Mesenchymal stem cell (in vitro differentiated cells and primary cell): Measurements from ENCODE around the gene SENP5.
"Not testable (repeated sequence)": the region's sequence is repeated elsewhere in the genome, so short reads cannot be mapped to it uniquely, and the experiment has no call there.

Experiments used
- DNase-seq: peaks from one replicate; pipeline ENCODE4 v3.0.0-alpha.2; 2013
- H2AFZ ChIP-seq: one replicate; pipeline ENCODE4 v1.6.1; 2013; ENCODE audit warnings: low read depth, mild to moderate bottlenecking, control low read depth, inconsistent platforms, low read length, moderate library complexity
- H2AK5ac ChIP-seq: 2 replicates; pipeline ENCODE4 v1.6.1; 2013; ENCODE audit warnings: low read length, moderate library complexity, mild to moderate bottlenecking, inconsistent platforms; ENCODE audit not compliant: severe bottlenecking
- H2BK120ac ChIP-seq: one replicate; pipeline ENCODE4 v1.6.1; 2013; ENCODE audit warnings: low read depth, mild to moderate bottlenecking, inconsistent platforms, low read length, moderate library complexity
- H2BK12ac ChIP-seq, 2 experiments: one replicate each; pipeline ENCODE4 v1.6.1; 2013; ENCODE audit warnings: inconsistent platforms in 2 of 2, low read length in 2 of 2, mild to moderate bottlenecking in 2 of 2, moderate library complexity in 2 of 2, control low read depth in 1 of 2
- H2BK15ac ChIP-seq: one replicate; pipeline ENCODE4 v1.6.1; 2013; ENCODE audit warnings: mild to moderate bottlenecking, low read depth, inconsistent platforms; ENCODE audit not compliant: poor library complexity, severe bottlenecking
- H2BK5ac ChIP-seq: 2 replicates; pipeline ENCODE4 v1.6.1; 2013; ENCODE audit warnings: low read depth, mild to moderate bottlenecking, low read length, control low read depth, inconsistent platforms; ENCODE audit not compliant: poor library complexity, severe bottlenecking
- H3K14ac ChIP-seq, 2 experiments: one replicate each; pipeline ENCODE4 v1.6.1; 2013; ENCODE audit warnings: inconsistent platforms in 2 of 2, low read length in 2 of 2, control low read depth in 1 of 2, mild to moderate bottlenecking in 1 of 2, moderate library complexity in 1 of 2
- H3K18ac ChIP-seq, 2 experiments: one replicate each; pipeline ENCODE4 v1.6.1; 2013; ENCODE audit warnings: inconsistent platforms in 2 of 2, low read length in 2 of 2, control low read depth in 1 of 2, low read depth in 1 of 2, mild to moderate bottlenecking in 1 of 2
- H3K23ac ChIP-seq, 2 experiments: one replicate each; pipeline ENCODE4 v1.6.1; 2013; ENCODE audit warnings: inconsistent platforms in 2 of 2, low read length in 2 of 2, mild to moderate bottlenecking in 2 of 2, moderate library complexity in 2 of 2, control low read depth in 1 of 2
- H3K27ac ChIP-seq: 2 replicates; pipeline ENCODE4 v1.5.1; 2013; ENCODE audit warnings: mild to moderate bottlenecking, moderate library complexity, low read length, control low read depth, inconsistent platforms; ENCODE audit not compliant: poor library complexity, severe bottlenecking
- H3K27me3 ChIP-seq, 2 experiments: 2 replicates each; pipeline versions ENCODE4 v1.6.1 to v1.7.0; 2013; ENCODE audit warnings: low read length in 2 of 2, mild to moderate bottlenecking in 2 of 2, moderate library complexity in 2 of 2, control low read depth in 1 of 2, inconsistent platforms in 1 of 2; ENCODE audit not compliant: control insufficient read depth in 1 of 2, insufficient read depth in 1 of 2
- H3K36me3 ChIP-seq, 2 experiments: 2 replicates each; pipeline versions ENCODE4 v1.6.1 to v1.7.0; 2013; ENCODE audit warnings: low read length in 2 of 2, control low read depth in 1 of 2, inconsistent platforms in 1 of 2, low read depth in 1 of 2, mild to moderate bottlenecking in 1 of 2; ENCODE audit not compliant: insufficient read depth in 2 of 2, control insufficient read depth in 1 of 2
- H3K4ac ChIP-seq, 2 experiments: one replicate each; pipeline ENCODE4 v1.6.1; 2013; ENCODE audit warnings: inconsistent platforms in 2 of 2, low read length in 2 of 2, mild to moderate bottlenecking in 2 of 2, moderate library complexity in 2 of 2, control low read depth in 1 of 2, low read depth in 1 of 2
- H3K4me1 ChIP-seq: 2 replicates; pipeline ENCODE4 v1.6.1; 2013; ENCODE audit warnings: low read depth, low read length, control low read depth; ENCODE audit not compliant: control insufficient read depth, insufficient read depth
- H3K4me2 ChIP-seq: 2 replicates; pipeline ENCODE4 v1.6.1; 2013; ENCODE audit warnings: low read length, mild to moderate bottlenecking, inconsistent platforms; ENCODE audit not compliant: poor library complexity, severe bottlenecking
- H3K4me3 ChIP-seq, 2 experiments: 2 replicates each; pipeline versions ENCODE4 v1.5.1 to v1.7.0; 2013; ENCODE audit warnings: low read length in 2 of 2, mild to moderate bottlenecking in 2 of 2, control low read depth in 1 of 2, low read depth in 1 of 2; ENCODE audit not compliant: insufficient read depth in 1 of 2
- H3K79me1 ChIP-seq: replicated peaks from 2 replicates; pipeline ENCODE4 v1.6.1; 2013; ENCODE audit warnings: mild to moderate bottlenecking, control low read depth, low read length, inconsistent platforms; ENCODE audit not compliant: poor library complexity, severe bottlenecking
- H3K9ac ChIP-seq: 2 replicates; pipeline ENCODE4 v1.7.0; 2013; ENCODE audit warnings: mild to moderate bottlenecking, low read length, moderate library complexity
- H3K9me3 ChIP-seq: 2 replicates; pipeline ENCODE4 v1.7.0; 2013; ENCODE audit warnings: mild to moderate bottlenecking, low read length; ENCODE audit not compliant: control insufficient read depth
- H4K8ac ChIP-seq: one replicate; pipeline ENCODE4 v1.6.1; 2013; ENCODE audit warnings: inconsistent platforms, mild to moderate bottlenecking, low read length, moderate library complexity
- H4K91ac ChIP-seq: one replicate; pipeline ENCODE4 v1.6.1; 2013; ENCODE audit warnings: mild to moderate bottlenecking, low read length, inconsistent platforms
- WGBS: methylation state at CpG from one replicate; pipeline ENCODE4 v1.1.7; 2013; ENCODE audit warnings: mixed read lengths; 5-methylcytosine and 5-hydroxymethylcytosine counted together

The SENP5 gene

DNA sequence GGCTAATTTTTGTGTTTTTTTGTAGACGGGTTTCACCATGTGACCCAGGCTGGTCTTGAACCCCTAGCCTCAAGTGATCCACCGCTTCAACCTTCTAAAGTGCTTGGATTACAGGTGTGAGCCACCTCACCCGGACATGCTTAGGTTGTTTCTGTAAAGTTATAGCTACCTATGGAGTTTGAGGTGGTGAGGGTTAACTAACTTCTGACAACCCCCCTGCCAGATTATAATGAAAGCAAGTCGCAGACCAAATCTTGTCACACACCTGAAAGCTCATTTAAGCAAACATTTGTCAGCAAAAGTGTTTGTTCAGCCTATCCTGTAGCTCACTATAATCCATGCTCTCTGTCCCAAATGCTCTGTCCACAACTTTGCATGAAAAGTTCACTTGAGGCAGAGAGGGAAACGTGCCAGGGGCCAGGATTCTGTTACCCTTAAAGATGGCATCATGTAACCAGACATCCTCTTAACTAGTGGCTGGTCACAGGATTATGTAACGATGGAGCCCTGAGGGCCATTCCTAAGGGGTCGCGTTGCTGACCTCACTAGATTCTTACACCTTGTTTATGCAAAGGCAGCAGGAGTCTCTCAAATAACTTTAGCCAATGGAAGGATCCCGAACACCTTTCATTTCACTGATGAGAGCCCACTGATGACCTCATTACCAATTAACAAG is 24.1 kb upstream of the SENP5 start:
- H2BK15ac ChIP-seq = no peak overlapping the region
- H3K4me2 ChIP-seq = no peak overlapping the region
- H4K91ac ChIP-seq = no peak overlapping the region
- H3K9me3 ChIP-seq = no peaks in the 10 kb centered on the region
- no peak for DNase-seq
- H2BK5ac ChIP-seq = no peak overlapping the region
- H3K79me1 ChIP-seq = no peaks in the 10 kb centered on the region
- H2AK5ac ChIP-seq = no peak overlapping the region
- H3K27ac ChIP-seq = no peak overlapping the region
- no peaks in the 10 kb centered on the region for H3K4me1 ChIP-seq
- H2BK12ac ChIP-seq = no peak overlapping the region
- 93% methylated on average over 9 of the region's 9 CpGs for WGBS
- H4K8ac ChIP-seq = no peak overlapping the region
- no peaks in the 10 kb centered on the region for H3K36me3 ChIP-seq
- H3K18ac ChIP-seq = no peak overlapping the region
- H3K9ac ChIP-seq = no peak overlapping the region
- no peak overlapping the region for H3K14ac ChIP-seq
- no peak overlapping the region for H2AFZ ChIP-seq
- H3K27me3 ChIP-seq = no peaks in the 10 kb centered on the region
- H3K23ac ChIP-seq = no peak overlapping the region
- H3K4ac ChIP-seq = no peak overlapping the region
- no peak overlapping the region for H2BK120ac ChIP-seq
- no peak overlapping the region for H3K4me3 ChIP-seq

DNA sequence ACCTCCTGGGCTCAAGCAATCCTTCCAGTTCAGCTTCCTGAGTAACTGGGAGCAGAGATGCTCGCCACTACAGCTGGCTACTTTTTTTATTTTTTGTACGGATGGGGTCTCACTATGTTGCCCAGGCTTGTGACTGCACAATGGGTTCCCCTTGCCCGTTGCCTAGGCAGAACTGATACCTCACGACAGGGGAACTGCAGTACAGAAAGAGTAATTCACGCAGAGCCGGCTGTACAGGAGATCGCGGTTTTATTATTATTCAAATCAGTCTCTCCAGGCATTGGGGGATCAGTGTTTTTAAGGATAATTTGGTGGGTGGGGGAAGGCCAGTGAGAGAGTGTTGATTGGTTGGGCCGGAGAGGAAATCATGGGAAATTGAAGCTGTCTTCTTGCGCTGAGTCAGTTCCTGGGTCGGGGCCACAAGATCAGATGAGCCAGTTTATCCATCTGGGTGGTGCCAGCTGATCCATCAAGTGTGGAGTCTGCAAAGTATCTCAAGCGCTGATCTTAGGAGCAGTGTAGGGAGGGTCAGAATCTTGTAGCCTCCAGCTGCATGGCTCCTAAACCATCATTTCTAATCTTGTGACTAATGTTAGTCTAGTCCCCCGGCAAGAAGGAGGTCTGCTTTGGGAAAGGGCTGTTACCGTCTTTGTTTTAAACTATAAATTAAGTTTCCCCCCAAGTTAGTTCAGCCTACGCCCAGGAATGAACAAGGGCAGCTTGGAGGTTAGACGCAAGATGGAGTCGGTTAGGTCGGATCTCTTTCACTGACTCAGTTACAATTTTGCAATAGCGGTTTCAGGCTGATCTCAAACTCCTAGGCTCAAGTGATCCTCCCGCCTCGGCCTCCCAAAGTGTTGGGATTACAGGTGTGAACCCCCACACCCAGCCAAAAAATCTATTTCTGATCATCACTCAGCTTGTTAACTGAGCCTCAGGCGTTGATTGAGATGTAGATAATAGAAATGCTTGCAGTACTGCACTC is 23.2 kb upstream of the SENP5 start:
- H3K79me1 ChIP-seq, H3K4me1 ChIP-seq, H3K4ac ChIP-seq, H2AK5ac ChIP-seq, H3K27ac ChIP-seq, H3K4me2 ChIP-seq, H2AFZ ChIP-seq, H3K9ac ChIP-seq, H3K4me3 ChIP-seq, H3K36me3 ChIP-seq, H4K91ac ChIP-seq, DNase-seq, H3K23ac ChIP-seq, H2BK120ac ChIP-seq, H3K14ac ChIP-seq, H2BK15ac ChIP-seq, H3K27me3 ChIP-seq, H2BK5ac ChIP-seq, H2BK12ac ChIP-seq, H3K9me3 ChIP-seq, H4K8ac ChIP-seq, H3K18ac ChIP-seq: not testable (repeated sequence)
- 96% methylated on average over 17 of the region's 22 CpGs for WGBS

DNA sequence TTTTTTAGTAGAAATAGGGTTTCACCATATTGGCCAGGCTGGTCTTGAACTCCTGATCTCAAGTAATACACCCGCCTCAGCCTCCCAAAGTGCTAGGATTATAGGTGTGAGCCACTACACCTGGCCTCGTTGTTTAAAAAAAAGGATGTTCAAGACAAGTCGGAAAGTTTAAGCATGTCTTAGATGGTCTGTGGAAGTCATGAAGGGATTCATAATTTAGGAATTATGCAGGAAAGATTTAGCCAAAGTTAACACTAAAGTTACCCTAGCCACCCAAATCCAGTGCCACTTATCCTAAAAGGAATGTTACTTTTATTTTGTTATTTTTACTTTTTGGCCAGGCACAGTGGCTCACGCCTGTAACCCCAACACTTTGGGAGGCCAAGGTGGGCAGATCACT is 19.3 kb upstream of the SENP5 start:
- H3K27me3 ChIP-seq, H2AK5ac ChIP-seq, H3K79me1 ChIP-seq, H3K36me3 ChIP-seq, H3K27ac ChIP-seq, H3K9me3 ChIP-seq, H2BK15ac ChIP-seq, H3K4ac ChIP-seq, H2BK12ac ChIP-seq, H3K18ac ChIP-seq, H2BK5ac ChIP-seq, DNase-seq, H3K4me1 ChIP-seq, H3K4me3 ChIP-seq, H3K4me2 ChIP-seq, H3K23ac ChIP-seq, H3K14ac ChIP-seq, H4K91ac ChIP-seq, H4K8ac ChIP-seq, H2BK120ac ChIP-seq, H2AFZ ChIP-seq, H3K9ac ChIP-seq: not testable (repeated sequence)
- 69% methylated on average over 2 of the region's 4 CpGs for WGBS

DNA sequence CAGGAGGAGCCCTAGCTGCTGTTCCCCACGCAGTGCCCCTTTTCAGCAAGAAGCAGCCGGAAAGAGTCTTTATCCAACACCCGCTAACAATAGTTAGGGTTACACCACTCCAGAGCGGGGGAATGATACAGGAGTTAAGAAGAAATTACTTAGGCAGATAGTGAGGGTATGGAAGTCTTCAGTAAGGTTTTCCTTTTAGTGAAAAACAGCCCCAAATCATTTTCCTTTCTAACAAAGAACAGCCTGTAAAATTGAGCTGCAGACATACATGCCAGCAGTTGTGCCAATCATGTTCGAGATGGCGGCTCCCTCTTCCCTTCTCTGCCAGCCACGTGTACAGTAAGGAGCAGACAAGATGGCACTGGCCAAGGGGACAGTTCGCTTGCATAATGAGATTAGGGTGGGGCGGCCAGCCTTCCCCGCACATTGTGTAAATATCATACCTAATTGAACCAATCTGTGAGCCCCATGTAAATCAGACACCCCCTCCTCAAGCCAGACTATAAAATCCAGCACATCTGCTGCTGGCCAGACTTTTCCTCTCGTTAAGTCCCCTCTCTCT is 18.5 kb upstream of the SENP5 start:
- Histone ChIP-seq H3K4me1 (no peaks in the 10 kb centered on the region), H2BK15ac (no peak overlapping the region), H3K27ac (no peak overlapping the region), H3K9ac (no peak overlapping the region), H3K4me2 (no peak overlapping the region), H3K27me3 (no peaks in the 10 kb centered on the region), H3K18ac (no peak overlapping the region), H2BK5ac (no peak overlapping the region), H2BK120ac (no peak overlapping the region), H3K23ac (no peak overlapping the region), H3K9me3 (no peaks in the 10 kb centered on the region), H3K4me3 (no peak overlapping the region), H4K8ac (no peak overlapping the region), H3K14ac (no peak overlapping the region), H4K91ac (no peak overlapping the region), H2AK5ac (no peak overlapping the region), H3K36me3 (no peaks in the 10 kb centered on the region), H3K79me1 (no peaks in the 10 kb centered on the region), H2AFZ (no peak overlapping the region), H2BK12ac (no peak overlapping the region), H3K4ac (no peak overlapping the region)
- no peak for DNase-seq
- WGBS = 80% methylated on average over 10 of the region's 11 CpGs
